Neural cell (in vitro differentiated cells): Measurements from ENCODE around the gene MTRF1. TPM values are rescaled to one million over a fixed set of nuclear protein-coding genes. Genes with fewer than 3 reads are reported as not detected.

Experiments
- H2AFZ ChIP-seq: fragments of 200-600, 300-800 bp; sonication (generic), shearing (Covaris generic); 2 replicates; pipeline ENCODE4 v1.6.0; 2014; ENCODE audit warnings: low read depth, mild to moderate bottlenecking, antibody characterized with exemption, low read length, moderate library complexity
- H3F3A ChIP-seq: fragments of 200-600 bp; shearing (Covaris generic); 2 replicates; pipeline ENCODE4 v1.6.1; 2016; ENCODE audit warnings: mild to moderate bottlenecking, moderate library complexity, mixed read lengths, antibody characterized with exemption, low read length; ENCODE audit not compliant: insufficient read depth, poor library complexity, severe bottlenecking
- H3K27ac ChIP-seq: fragments of 200-600, 300-800 bp; sonication (generic), shearing (Covaris generic); 2 replicates; pipeline ENCODE4 v1.5.1; 2014; ENCODE audit warnings: mild to moderate bottlenecking, low read length, moderate library complexity
- H3K27me3 ChIP-seq: fragments of 300-800, 200-600 bp; sonication (generic), shearing (Covaris generic); 2 replicates; pipeline ENCODE4 v1.6.0; 2014; ENCODE audit warnings: mild to moderate bottlenecking, low read depth, low read length, moderate library complexity; ENCODE audit not compliant: insufficient read depth
- H3K36me3 ChIP-seq: fragments of 300-800, 200-600 bp; sonication (generic), shearing (Covaris generic); 2 replicates; pipeline ENCODE4 v1.5.1; 2014; ENCODE audit warnings: mild to moderate bottlenecking, antibody characterized with exemption, low read length, moderate library complexity; ENCODE audit not compliant: insufficient read depth
- H3K4me2 ChIP-seq: fragments of 300-800, 200-600 bp; sonication (generic), shearing (Covaris generic); 2 replicates; pipeline ENCODE4 v1.6.0; 2014; ENCODE audit warnings: mild to moderate bottlenecking, low read length
- H3K4me3 ChIP-seq: fragments of 300-800, 200-600 bp; sonication (generic), shearing (Covaris generic); 2 replicates; pipeline ENCODE4 v1.5.1; 2014; ENCODE audit warnings: mild to moderate bottlenecking, low read length, moderate library complexity
- H3K79me2 ChIP-seq: fragments of 200-600 bp; shearing (Covaris generic); replicated peaks from 2 replicates; pipeline ENCODE4 v1.6.0; 2014; ENCODE audit warnings: mild to moderate bottlenecking, low read length, moderate library complexity; ENCODE audit not compliant: insufficient read depth
- H3K9ac ChIP-seq: fragments of 300-800, 200-600 bp; sonication (generic), shearing (Covaris generic); 2 replicates; pipeline ENCODE4 v1.6.1; 2016; ENCODE audit warnings: mild to moderate bottlenecking, low read length, mixed read lengths
- H3K9me2 ChIP-seq: fragments of 200-600 bp; shearing (Covaris generic); 2 replicates; pipeline ENCODE4 v1.6.1; 2016; ENCODE audit warnings: mild to moderate bottlenecking, low read length, mixed read lengths; ENCODE audit not compliant: insufficient read depth
- H3K9me3 ChIP-seq: fragments of 200-600, 300-800 bp; sonication (generic), shearing (Covaris generic); 2 replicates; pipeline ENCODE4 v1.6.1; 2016; ENCODE audit warnings: mild to moderate bottlenecking, mixed run types, low read length, moderate library complexity, mixed read lengths
- H4K20me1 ChIP-seq: fragments of 200-600 bp; shearing (Covaris generic); 2 replicates; pipeline ENCODE4 v1.6.1; 2016; ENCODE audit warnings: mild to moderate bottlenecking, mixed run types; ENCODE audit not compliant: insufficient read depth
- EP300 ChIP-seq: fragments of 450-650 bp; conservative IDR thresholded peaks from 2 replicates; pipeline ENCODE4 v1.6.1; 2014; ENCODE audit warnings: antibody characterized with exemption, mild to moderate bottlenecking, moderate library complexity; ENCODE audit not compliant: poor library complexity, severe bottlenecking
- EZH2 ChIP-seq: fragments of 200-600, 300-800 bp; shearing (Covaris generic), sonication (generic); IDR thresholded peaks from 2 replicates; pipeline ENCODE4 v1.6.1; 2014; ENCODE audit warnings: antibody characterized with exemption, low read length, borderline replicate concordance, mild to moderate bottlenecking; ENCODE audit not compliant: insufficient read depth, poor library complexity, severe bottlenecking
- MXI1 ChIP-seq: fragments of 450-650 bp; conservative IDR thresholded peaks from 2 replicates; pipeline ENCODE4 v1.6.1; 2014; ENCODE audit warnings: antibody characterized with exemption, mild to moderate bottlenecking; ENCODE audit not compliant: poor library complexity, severe bottlenecking
- POLR2AphosphoS5 ChIP-seq: IDR thresholded peaks from 2 replicates; pipeline ENCODE4 v1.6.1; 2012
- RAD21 ChIP-seq: fragments of 450-650 bp; conservative IDR thresholded peaks from 2 replicates; pipeline ENCODE4 v1.6.1; 2014; ENCODE audit warnings: antibody characterized with exemption, mild to moderate bottlenecking, moderate library complexity
- SMC3 ChIP-seq: fragments of 450-650 bp; conservative IDR thresholded peaks from 2 replicates; pipeline ENCODE4 v1.6.1; 2014; ENCODE audit warnings: antibody characterized with exemption, mild to moderate bottlenecking, moderate library complexity; ENCODE audit not compliant: poor library complexity
- TAF1 ChIP-seq: IDR thresholded peaks from 2 replicates; pipeline ENCODE4 v1.6.1; 2012; ENCODE audit warnings: low read depth
- polyA plus RNA-seq: library from polyadenylated mRNA; depleted of rRNA; stranded (reverse); fragments of >200 nt; gene quantifications from 2 replicates; pipeline ENCODE4 v1.2.3, GENCODE V29; 2014
- TF ChIP-seq, protein P1 (sequence below): IDR thresholded peaks from 2 replicates; pipeline ENCODE4 v1.6.1; 2012; ENCODE audit warnings: borderline replicate concordance
- TF ChIP-seq, protein P2 (sequence below): fragments of 450-650 bp; IDR thresholded peaks from 2 replicates; pipeline ENCODE4 v1.5.1; 2014; ENCODE audit warnings: antibody characterized with exemption, mild to moderate bottlenecking, moderate library complexity; ENCODE audit not compliant: poor library complexity, severe bottlenecking

MTRF1 gene
- polyA plus RNA-seq, 1 donor from 2014 or later: 15.7 TPM

DNA sequence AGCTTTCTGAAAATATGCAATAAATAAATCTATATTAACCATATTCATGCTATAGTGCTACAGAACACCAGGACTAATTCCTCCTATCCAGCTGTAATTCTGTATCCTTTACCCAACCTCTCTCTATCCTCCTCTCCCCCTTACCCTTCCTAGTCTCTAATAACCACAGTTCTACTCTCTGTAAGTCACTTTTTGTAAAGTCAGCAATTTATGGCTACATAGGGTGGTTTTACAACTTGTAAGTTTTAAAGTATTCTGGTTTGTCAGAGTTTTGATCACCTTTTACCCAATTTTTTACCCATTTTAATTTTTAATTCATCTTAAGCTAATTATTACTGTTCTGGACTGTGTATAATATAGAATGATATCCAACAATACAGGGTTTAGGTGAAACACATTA lies 34.0 kb downstream of the MTRF1 start:
- Histone ChIP-seq H3K9me3 (no peaks in the 10 kb centered on the region), H3K79me2 (no peaks in the 10 kb centered on the region), H3K9ac (no peak overlapping the region), H3K36me3 (no peaks in the 10 kb centered on the region), H3K4me3 (no peak overlapping the region), H3K27me3 (no peaks in the 10 kb centered on the region), H3K27ac (no peak overlapping the region), H3K9me2 (no peaks in the 10 kb centered on the region), H3F3A (no peaks in the 10 kb centered on the region), H2AFZ (no peak overlapping the region), H3K4me2 (no peak overlapping the region), H4K20me1 (no peaks in the 10 kb centered on the region)
- TF ChIP-seq, protein P1, sequence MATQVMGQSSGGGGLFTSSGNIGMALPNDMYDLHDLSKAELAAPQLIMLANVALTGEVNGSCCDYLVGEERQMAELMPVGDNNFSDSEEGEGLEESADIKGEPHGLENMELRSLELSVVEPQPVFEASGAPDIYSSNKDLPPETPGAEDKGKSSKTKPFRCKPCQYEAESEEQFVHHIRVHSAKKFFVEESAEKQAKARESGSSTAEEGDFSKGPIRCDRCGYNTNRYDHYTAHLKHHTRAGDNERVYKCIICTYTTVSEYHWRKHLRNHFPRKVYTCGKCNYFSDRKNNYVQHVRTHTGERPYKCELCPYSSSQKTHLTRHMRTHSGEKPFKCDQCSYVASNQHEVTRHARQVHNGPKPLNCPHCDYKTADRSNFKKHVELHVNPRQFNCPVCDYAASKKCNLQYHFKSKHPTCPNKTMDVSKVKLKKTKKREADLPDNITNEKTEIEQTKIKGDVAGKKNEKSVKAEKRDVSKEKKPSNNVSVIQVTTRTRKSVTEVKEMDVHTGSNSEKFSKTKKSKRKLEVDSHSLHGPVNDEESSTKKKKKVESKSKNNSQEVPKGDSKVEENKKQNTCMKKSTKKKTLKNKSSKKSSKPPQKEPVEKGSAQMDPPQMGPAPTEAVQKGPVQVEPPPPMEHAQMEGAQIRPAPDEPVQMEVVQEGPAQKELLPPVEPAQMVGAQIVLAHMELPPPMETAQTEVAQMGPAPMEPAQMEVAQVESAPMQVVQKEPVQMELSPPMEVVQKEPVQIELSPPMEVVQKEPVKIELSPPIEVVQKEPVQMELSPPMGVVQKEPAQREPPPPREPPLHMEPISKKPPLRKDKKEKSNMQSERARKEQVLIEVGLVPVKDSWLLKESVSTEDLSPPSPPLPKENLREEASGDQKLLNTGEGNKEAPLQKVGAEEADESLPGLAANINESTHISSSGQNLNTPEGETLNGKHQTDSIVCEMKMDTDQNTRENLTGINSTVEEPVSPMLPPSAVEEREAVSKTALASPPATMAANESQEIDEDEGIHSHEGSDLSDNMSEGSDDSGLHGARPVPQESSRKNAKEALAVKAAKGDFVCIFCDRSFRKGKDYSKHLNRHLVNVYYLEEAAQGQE: no peak
- TF ChIP-seq TAF1: no peak
- no peak for TF ChIP-seq EP300
- no peak for TF ChIP-seq EZH2
- TF ChIP-seq POLR2AphosphoS5: no peak
- TF ChIP-seq RAD21: no peak
- no peak for TF ChIP-seq SMC3
- TF ChIP-seq, protein P2, sequence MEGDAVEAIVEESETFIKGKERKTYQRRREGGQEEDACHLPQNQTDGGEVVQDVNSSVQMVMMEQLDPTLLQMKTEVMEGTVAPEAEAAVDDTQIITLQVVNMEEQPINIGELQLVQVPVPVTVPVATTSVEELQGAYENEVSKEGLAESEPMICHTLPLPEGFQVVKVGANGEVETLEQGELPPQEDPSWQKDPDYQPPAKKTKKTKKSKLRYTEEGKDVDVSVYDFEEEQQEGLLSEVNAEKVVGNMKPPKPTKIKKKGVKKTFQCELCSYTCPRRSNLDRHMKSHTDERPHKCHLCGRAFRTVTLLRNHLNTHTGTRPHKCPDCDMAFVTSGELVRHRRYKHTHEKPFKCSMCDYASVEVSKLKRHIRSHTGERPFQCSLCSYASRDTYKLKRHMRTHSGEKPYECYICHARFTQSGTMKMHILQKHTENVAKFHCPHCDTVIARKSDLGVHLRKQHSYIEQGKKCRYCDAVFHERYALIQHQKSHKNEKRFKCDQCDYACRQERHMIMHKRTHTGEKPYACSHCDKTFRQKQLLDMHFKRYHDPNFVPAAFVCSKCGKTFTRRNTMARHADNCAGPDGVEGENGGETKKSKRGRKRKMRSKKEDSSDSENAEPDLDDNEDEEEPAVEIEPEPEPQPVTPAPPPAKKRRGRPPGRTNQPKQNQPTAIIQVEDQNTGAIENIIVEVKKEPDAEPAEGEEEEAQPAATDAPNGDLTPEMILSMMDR: no peak
- TF ChIP-seq MXI1: no peak

DNA sequence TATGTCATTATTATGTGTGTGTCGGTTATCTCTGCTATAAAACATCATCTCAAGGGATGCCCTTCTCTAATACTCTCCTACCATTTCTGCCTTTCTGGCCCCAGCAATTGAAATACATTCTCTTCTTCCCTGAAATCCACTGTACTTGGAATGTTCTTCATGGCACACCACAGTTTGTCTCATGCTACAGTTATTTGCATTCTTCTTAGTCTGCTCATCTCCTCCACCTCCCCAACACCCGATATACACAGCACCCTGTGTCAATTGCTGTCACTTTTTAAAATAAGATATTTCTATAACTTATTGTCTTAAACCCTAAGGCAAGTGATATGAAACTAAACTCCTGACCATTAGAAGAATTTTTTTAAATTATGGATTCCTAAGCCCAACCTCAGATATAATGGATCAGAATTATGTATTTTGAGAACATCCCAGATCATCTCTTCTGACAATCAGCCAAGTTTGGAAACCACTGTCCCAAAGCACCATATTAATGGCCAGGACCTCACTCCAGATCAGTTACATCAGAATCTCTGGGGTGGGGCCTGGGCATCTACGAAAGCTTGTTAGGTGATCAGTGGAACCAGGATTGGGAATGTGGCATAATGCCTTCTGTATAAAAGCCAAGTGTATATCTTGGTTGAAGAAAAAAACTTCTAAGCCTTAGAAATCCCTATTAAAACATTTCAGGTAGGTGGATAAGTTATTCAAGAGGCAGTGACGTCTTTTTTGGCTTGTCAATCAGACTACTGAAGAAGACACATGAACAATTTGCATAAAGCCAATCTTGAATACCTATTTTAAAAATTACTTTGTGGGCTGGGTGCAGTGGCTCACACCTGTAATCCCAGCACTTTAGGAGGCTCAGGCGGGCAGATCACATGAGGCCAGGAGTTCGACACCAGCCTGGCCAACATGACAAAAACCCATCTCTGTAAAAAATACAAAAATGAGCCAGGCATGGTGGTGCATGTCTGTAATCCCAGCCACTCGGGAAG lies 39.0 kb downstream of the MTRF1 start:
- no peaks in the 10 kb centered on the region for H3K9me2 ChIP-seq
- no peaks in the 10 kb centered on the region for H3K27me3 ChIP-seq
- H3F3A ChIP-seq: no peaks in the 10 kb centered on the region
- no peaks in the 10 kb centered on the region for H3K36me3 ChIP-seq
- H3K9me3 ChIP-seq: no peaks in the 10 kb centered on the region
- H3K27ac ChIP-seq: no peak overlapping the region
- no peak overlapping the region for H3K4me3 ChIP-seq
- H2AFZ ChIP-seq: no peak overlapping the region
- H3K4me2 ChIP-seq: no peak overlapping the region
- H3K9ac ChIP-seq: no peak overlapping the region
- H3K79me2 ChIP-seq: no peaks in the 10 kb centered on the region
- TF ChIP-seq RAD21: no peak
- TF ChIP-seq EP300: no peak
- TF ChIP-seq, protein P1: no peak
- TF ChIP-seq MXI1: no peak
- TF ChIP-seq SMC3: no peak
- no peak for TF ChIP-seq EZH2
- TF ChIP-seq, protein P2: no peak
- TF ChIP-seq TAF1: no peak
- no peak for TF ChIP-seq POLR2AphosphoS5
- no peaks in the 10 kb centered on the region for H4K20me1 ChIP-seq
